GM23338 (cell line): ENCODE measurements around the gene ATF4. TPM values are rescaled to one million over a fixed set of nuclear protein-coding genes. Genes with fewer than 3 reads are reported as not detected.

Experiments used
- ATAC-seq: fragments of 200-7000 bp; cut with Tn5 transposase; 3 replicates; pipeline ENCODE4 v1.9.1; 2020
- DNase-seq: peaks from one replicate; pipeline ENCODE4 v3.0.0-alpha.2; 2015; ENCODE audit warnings: low spot score
- H2AFZ ChIP-seq: fragments of 200-600 bp; sonication (generic); 2 replicates; pipeline ENCODE4 v1.8.0; 2016; ENCODE audit warnings: antibody characterized with exemption, mild to moderate bottlenecking, moderate library complexity
- H3F3A ChIP-seq: fragments of 200-600 bp; sonication (generic); replicated peaks from 2 replicates; pipeline ENCODE4 v1.8.0; 2017; ENCODE audit warnings: antibody characterized with exemption, mixed run types, low read depth
- H3K27ac ChIP-seq: fragments of 200-600 bp; sonication (generic); 2 replicates; pipeline ENCODE4 v1.6.1; 2016; ENCODE audit warnings: low read depth
- H3K27me3 ChIP-seq: fragments of 200-600 bp; sonication (generic); 2 replicates; pipeline ENCODE4 v1.8.0; 2016; ENCODE audit warnings: mild to moderate bottlenecking, mixed run types, moderate library complexity; ENCODE audit not compliant: insufficient read depth
- H3K36me3 ChIP-seq: fragments of 200-600 bp; sonication (generic); 2 replicates; pipeline ENCODE4 v1.8.0; 2016; ENCODE audit warnings: mild to moderate bottlenecking; ENCODE audit not compliant: insufficient read depth
- H3K4me1 ChIP-seq: fragments of 200-600 bp; sonication (generic); 2 replicates; pipeline ENCODE4 v1.8.0; 2016; ENCODE audit warnings: mild to moderate bottlenecking, moderate library complexity; ENCODE audit not compliant: insufficient read depth
- H3K4me2 ChIP-seq: fragments of 200-600 bp; sonication (generic); 2 replicates; pipeline ENCODE4 v1.7.1; 2017; ENCODE audit warnings: mixed run types
- H3K4me3 ChIP-seq: fragments of 200-600 bp; sonication (generic); 2 replicates; pipeline ENCODE4 v1.6.1; 2016; ENCODE audit warnings: mixed run types
- H3K79me2 ChIP-seq: fragments of 200-600 bp; sonication (generic); replicated peaks from 2 replicates; pipeline ENCODE4 v1.8.0; 2017; ENCODE audit warnings: mild to moderate bottlenecking; ENCODE audit not compliant: insufficient read depth
- H3K9me2 ChIP-seq: fragments of 200-600 bp; sonication (generic); 2 replicates; pipeline ENCODE4 v1.8.0; 2017; ENCODE audit not compliant: insufficient read depth
- H4K20me1 ChIP-seq: fragments of 200-600 bp; sonication (generic); replicated peaks from 2 replicates; pipeline ENCODE4 v1.8.0; 2017; ENCODE audit warnings: mild to moderate bottlenecking; ENCODE audit not compliant: insufficient read depth
- H3K27ac Mint-ChIP-seq: 2 replicates; pipeline ENCODE4 v1.8.0; 2020; ENCODE audit warnings: inconsistent platforms, mild to moderate bottlenecking, moderate library complexity, mixed read lengths
- H3K27me3 Mint-ChIP-seq: 3 replicates; pipeline ENCODE4 v1.8.0; 2022; ENCODE audit warnings: low read depth, mild to moderate bottlenecking, moderate library complexity, mixed read lengths, inconsistent platforms; ENCODE audit not compliant: insufficient read depth, poor library complexity
- H3K36me3 Mint-ChIP-seq: 3 replicates; pipeline ENCODE4 v1.8.0; 2021; ENCODE audit warnings: low read depth, mild to moderate bottlenecking, inconsistent platforms, moderate library complexity, mixed read lengths
- H3K4me1 Mint-ChIP-seq: 3 replicates; pipeline ENCODE4 v1.8.0; 2020; ENCODE audit warnings: mild to moderate bottlenecking, inconsistent platforms, mixed read lengths
- H3K4me3 Mint-ChIP-seq: 3 replicates; pipeline ENCODE4 v1.8.0; 2021; ENCODE audit warnings: moderate library complexity, mild to moderate bottlenecking, inconsistent platforms, mixed read lengths
- H3K9me3 Mint-ChIP-seq: 3 replicates; pipeline ENCODE4 v1.8.0; 2020; ENCODE audit warnings: moderate library complexity, mild to moderate bottlenecking, inconsistent platforms, mixed read lengths
- CREB1 ChIP-seq: fragments of 250-450 bp; sonication (Bioruptor Pico); IDR thresholded peaks from 2 replicates; pipeline ENCODE4 v1.5.0; 2020; ENCODE audit warnings: low read depth, mild to moderate bottlenecking, moderate library complexity
- CTCF ChIP-seq, 2 experiments: fragments of 200-600 bp in 1 of 2; sonication (generic) in 1 of 2; conservative IDR thresholded peaks; 2 replicates each; pipeline versions ENCODE4 v1.5.1 to v1.6.1; 2016 to 2017; ENCODE audit warnings: antibody characterized with exemption in 2 of 2, low read depth in 2 of 2, mild to moderate bottlenecking in 2 of 2, moderate library complexity in 1 of 2
- EZH2 ChIP-seq: fragments of 200-600 bp; sonication (generic); IDR thresholded peaks from one replicate; pipeline ENCODE4 v1.8.0; 2017; ENCODE audit warnings: antibody characterized with exemption, mild to moderate bottlenecking, low read depth; ENCODE audit not compliant: unreplicated experiment
- JUNB ChIP-seq: IDR thresholded peaks from one replicate; pipeline ENCODE4 v1.6.1; 2016; ENCODE audit warnings: antibody characterized with exemption; ENCODE audit not compliant: unreplicated experiment
- NANOG ChIP-seq: IDR thresholded peaks from 2 replicates; pipeline ENCODE4 v1.6.1; 2016; ENCODE audit warnings: antibody characterized with exemption, borderline replicate concordance
- POLR2AphosphoS5 ChIP-seq: IDR thresholded peaks from 2 replicates; pipeline ENCODE4 v1.6.1; 2016; ENCODE audit warnings: antibody characterized with exemption, low read depth
- REST ChIP-seq: IDR thresholded peaks from one replicate; pipeline ENCODE4 v1.6.1; 2018; ENCODE audit warnings: antibody characterized with exemption; ENCODE audit not compliant: unreplicated experiment
- ZNF462 ChIP-seq: fragments of 250-450 bp; sonication (Bioruptor Pico); IDR thresholded peaks from 2 replicates; pipeline ENCODE4 v1.5.0; 2020; ENCODE audit warnings: mild to moderate bottlenecking, moderate library complexity
- polyA plus RNA-seq: library from polyadenylated mRNA; unstranded; fragments of >200 nt; fragmentation: Nextera tagmentation; extraction: Ambion mirVana; gene quantifications from 2 replicates; pipeline ENCODE4 v1.2.1, GENCODE V29; 2016
- total RNA-seq: library from RNA; depleted of rRNA; stranded (reverse); fragments of >200 nt; shearing (Covaris generic); gene quantifications from 2 replicates; pipeline ENCODE4 v1.2.3, GENCODE V29; 2014

Gene ATF4
- total and polyA plus RNA-seq, 2 experiments from 2014 or later: 446 to 553 TPM

- Mint-ChIP-seq H3K9me3 (peaks cover 10% of the 10 kb centered on the region; the same call in 2 of the 3 replicates), H3K36me3 (peaks cover 79% of the 10 kb centered on the region), H3K4me3 (peak overlapping the region; percentile 29; the same call in 1 of the 3 replicates), H3K27ac (peak overlapping the region; percentile 22), H3K4me1 (peaks cover 49% of the 10 kb centered on the region), H3K27me3 (peaks cover 54% of the 10 kb centered on the region)
- Histone ChIP-seq H3K27me3 (no peaks in the 10 kb centered on the region), H3K79me2 (peaks cover 27% of the 10 kb centered on the region), H3K9me2 (no peaks in the 10 kb centered on the region), H3K27ac (peak overlapping the region; percentile 59; the same call in 1 of the 2 replicates), H2AFZ (no peak overlapping the region), H3K4me3 (no peak overlapping the region), H3K4me2 (no peak overlapping the region), H4K20me1 (peaks cover 42% of the 10 kb centered on the region), H3F3A (peaks cover 60% of the 10 kb centered on the region), H3K4me1 (peaks cover 36% of the 10 kb centered on the region), H3K36me3 (peaks cover 28% of the 10 kb centered on the region)
- no peak for DNase-seq
- no peak; the same call in 2 of the 3 replicates for ATAC-seq
- TF ChIP-seq JUNB (no peak), POLR2AphosphoS5 (peak; percentile 12; the same call in 1 of the 2 replicates)
Measured at GRCh38 chr22:39524753-39525657, 4.6 kb downstream of the ATF4 start.

GRCh38 chr22:39525658-39525975, 5.3 kb downstream of the ATF4 start:
- Histone ChIP-seq H3K4me1 (peaks cover 36% of the 10 kb centered on the region), H3K27ac (peak overlapping the region; percentile 59; the same call in 1 of the 2 replicates), H4K20me1 (peaks cover 47% of the 10 kb centered on the region), H3K9me2 (no peaks in the 10 kb centered on the region), H2AFZ (no peak overlapping the region), H3K4me3 (no peak overlapping the region), H3K4me2 (no peak overlapping the region), H3K36me3 (peaks cover 31% of the 10 kb centered on the region), H3F3A (peaks cover 64% of the 10 kb centered on the region), H3K79me2 (peaks cover 31% of the 10 kb centered on the region), H3K27me3 (no peaks in the 10 kb centered on the region)
- Mint-ChIP-seq H3K36me3 (peaks cover 79% of the 10 kb centered on the region), H3K27ac (peak overlapping the region; percentile 4; the same call in 1 of the 2 replicates), H3K9me3 (peaks cover 8% of the 10 kb centered on the region; the same call in 2 of the 3 replicates), H3K4me3 (peak overlapping the region; percentile 17; the same call in 2 of the 3 replicates), H3K4me1 (peaks cover 53% of the 10 kb centered on the region), H3K27me3 (peaks cover 52% of the 10 kb centered on the region)
- DNase-seq (no peak), ATAC-seq (no peak)
- no peak for TF ChIP-seq NANOG
- TF ChIP-seq CTCF (conservative IDR thresholded peaks at IDR 0.05; ENCODE audit: low read depth in 2 of 2): no peak
- TF ChIP-seq JUNB: no peak
- no peak for TF ChIP-seq EZH2
- no peak; the same call in 1 of the 2 replicates for TF ChIP-seq POLR2AphosphoS5
- no peak for TF ChIP-seq CREB1
- TF ChIP-seq REST: no peak
- no peak for TF ChIP-seq ZNF462 (CRISPR knock-in tag)
